HG02885 (cell line): ENCODE results near the gene TNN.
"Not testable (repeated sequence)": the region's sequence is repeated elsewhere in the genome, so short reads cannot be mapped to it uniquely, and the experiment has no call there.

Experiments used
- ATAC-seq: cut with Tn5 transposase; IDR thresholded peaks from one replicate; pipeline ENCODE4 v1.9.1; 2021; ENCODE audit warnings: mild to moderate bottlenecking; ENCODE audit not compliant: unreplicated experiment, poor library complexity

The TNN gene

GRCh38 chr1:175067362-175068106 lies at the start of gene TNN:
TSS of gene TNN (plus strand) at chr1:175067833. CDS start at chr1:175077419, 9,586 bp downstream.
- no peak for ATAC-seq

DNA sequence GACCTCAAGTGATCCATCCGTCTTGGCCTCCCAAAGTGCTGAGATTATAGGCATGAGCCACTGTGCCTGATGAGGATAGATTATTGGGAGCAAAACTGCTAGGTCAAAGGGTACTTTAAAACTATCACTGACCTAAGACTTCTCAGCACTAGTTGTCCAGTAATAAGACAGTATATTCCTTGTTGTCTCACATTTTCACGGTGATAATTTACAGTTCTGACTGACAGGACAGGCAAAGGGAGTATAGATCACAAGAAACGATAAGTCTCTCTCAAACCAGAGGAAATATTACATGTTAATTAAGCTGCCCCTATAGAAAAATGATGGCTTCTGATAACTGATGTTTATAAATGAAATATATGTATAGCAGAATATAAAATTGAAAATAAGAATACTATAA lies 48.1 kb upstream of the TNN start:
- ATAC-seq: no peak

GRCh38 chr1:175023043-175023921 lies 44.4 kb upstream of the TNN start, which contains the start of gene MRPS14:
TSS of gene MRPS14 (minus strand) at chr1:175023425. CDS start at chr1:175023408, 17 bp downstream.
- ATAC-seq: peak; percentile 93

DNA sequence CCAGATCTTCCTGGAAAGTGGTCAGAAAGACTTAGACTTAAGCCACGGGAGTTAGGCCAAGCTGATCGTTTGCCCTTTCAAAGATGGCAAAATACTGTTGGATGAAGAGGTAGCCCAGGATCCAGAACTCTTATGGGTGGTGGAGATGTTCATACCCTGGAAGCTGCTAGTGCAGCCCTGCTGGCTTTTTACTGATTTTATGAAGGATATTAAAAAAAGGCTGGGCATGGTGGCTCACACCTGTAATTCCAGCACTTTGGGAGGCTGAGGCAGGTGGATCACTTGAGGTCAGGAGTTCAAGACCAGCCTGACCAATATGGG lies 43.8 kb upstream of the TNN start:
- ATAC-seq: peak; percentile 7

GRCh38 chr1:175024773-175025172 lies 42.9 kb upstream of the TNN start:
- no peak for ATAC-seq

GRCh38 chr1:175033953-175034352 lies 33.7 kb upstream of the TNN start:
- no peak for ATAC-seq

GRCh38 chr1:175034775-175035174 lies 32.9 kb upstream of the TNN start:
- ATAC-seq: no peak

DNA sequence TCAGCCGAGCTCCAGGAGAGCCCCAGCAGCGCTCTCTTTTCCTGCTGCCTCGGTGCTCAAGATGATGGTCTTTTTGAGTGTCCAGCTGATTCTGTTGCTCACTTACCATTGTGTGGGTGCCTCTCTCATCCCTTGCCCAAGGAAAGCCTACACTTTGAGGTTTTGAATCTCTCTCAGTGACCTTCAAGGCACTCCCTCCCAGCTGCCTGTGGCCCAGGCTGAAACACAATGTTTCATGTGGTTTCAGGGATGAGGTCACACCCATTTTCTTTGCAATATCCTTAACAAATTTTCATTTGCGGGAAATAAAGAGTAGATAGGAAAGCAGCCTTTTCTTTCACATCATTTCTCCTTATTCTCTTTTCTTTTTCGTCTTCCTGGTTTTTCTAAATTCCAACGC lies 31.8 kb upstream of the TNN start:
- no peak for ATAC-seq

- ATAC-seq: no peak
Observed at GRCh38 chr1:175036476-175036875, 31.2 kb upstream of the TNN start.

GRCh38 chr1:175037416-175037815 lies 30.2 kb upstream of the TNN start:
- ATAC-seq: no peak

DNA sequence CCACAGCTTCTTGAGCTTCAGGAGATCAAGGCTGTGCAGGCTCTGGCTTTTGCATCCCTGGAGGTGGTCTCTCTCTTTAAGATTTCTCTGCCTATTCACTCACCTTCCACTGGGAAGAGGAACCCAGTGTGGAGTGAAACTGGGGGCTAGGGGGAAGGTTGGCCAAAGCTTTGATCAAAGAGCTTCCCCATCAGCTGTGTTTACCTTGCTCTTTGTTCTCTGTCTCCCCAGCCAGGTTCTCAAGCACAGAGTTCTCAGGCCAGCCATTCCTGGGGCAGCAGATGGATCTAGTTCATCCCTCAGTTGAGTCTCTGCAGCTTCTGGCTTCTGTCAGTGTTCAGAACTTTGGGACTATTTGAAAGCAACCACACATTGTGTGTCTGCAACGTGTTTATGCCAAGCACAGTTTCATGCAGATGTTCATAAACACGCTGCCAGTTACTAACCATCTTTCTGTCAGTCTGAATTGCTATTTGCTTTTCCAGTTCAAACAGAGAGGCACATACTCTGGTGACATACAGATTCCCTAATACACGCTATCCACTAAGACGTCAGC lies 27.2 kb upstream of the TNN start:
- ATAC-seq: no peak

DNA sequence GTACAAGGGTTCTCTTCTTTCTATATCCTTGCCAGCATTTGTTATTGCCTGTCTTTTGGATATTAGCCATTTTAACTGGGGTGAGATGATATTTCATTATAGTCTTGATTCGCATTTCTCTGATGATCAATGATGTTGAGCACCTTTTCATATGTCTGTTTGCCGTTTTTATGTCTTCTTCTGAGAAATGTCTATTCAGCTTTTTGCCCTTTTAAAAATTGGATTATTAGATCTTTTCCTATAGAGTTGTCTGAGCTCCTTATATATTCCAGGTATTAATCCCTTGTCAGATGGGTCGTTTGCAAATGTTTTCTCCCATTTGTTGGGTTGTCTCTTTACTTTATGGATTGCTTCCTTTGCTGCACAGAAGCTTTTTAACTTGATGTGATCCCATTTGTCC lies 25.0 kb upstream of the TNN start:
- ATAC-seq: no peak

GRCh38 chr1:175043824-175044223 lies 23.8 kb upstream of the TNN start:
- ATAC-seq: no peak

GRCh38 chr1:175044591-175044990 lies 23.0 kb upstream of the TNN start:
- ATAC-seq: not testable (repeated sequence)

- ATAC-seq: no peak
Observed at GRCh38 chr1:175045097-175045496, 22.5 kb upstream of the TNN start.

GRCh38 chr1:175045519-175045918 lies 22.1 kb upstream of the TNN start:
- ATAC-seq: no peak

DNA sequence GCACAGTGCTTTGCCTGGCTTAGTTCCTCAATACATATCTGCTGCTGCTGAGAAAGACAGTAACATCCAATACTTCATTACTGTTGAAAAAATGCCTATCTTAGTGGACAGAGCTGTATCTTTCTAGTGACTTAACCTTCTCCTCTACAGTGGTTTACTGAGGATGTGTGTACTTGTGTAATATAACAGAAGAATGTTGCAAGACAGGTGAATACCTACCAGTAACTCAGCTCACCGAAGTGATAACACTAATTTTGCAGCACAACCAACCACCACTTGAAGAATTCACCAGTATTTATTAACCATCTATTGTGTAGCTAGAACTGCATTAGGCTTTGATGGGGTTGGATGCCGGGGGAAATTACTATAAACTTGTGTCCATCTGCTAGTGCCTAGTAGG lies 16.6 kb upstream of the TNN start:
- ATAC-seq: no peak

DNA sequence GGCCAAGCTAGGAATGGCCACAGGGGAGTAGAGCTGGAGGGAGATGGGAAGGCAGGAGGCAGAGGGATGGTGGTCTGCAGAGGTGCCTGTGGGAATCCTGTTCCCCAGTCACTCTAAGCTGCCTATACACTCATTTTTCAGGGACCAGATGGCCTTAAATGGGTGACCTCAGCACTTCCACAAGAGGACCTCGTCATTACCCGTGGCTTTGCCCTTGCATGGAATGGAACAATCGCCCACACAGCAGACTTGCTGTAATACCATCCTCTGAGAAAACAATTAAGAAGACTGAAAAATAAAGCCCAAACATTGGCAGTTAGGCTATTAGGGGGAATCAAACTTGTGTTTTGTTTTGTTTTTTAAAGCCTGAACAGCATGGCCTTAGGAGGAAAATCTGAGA lies 12.9 kb upstream of the TNN start:
- ATAC-seq: no peak

DNA sequence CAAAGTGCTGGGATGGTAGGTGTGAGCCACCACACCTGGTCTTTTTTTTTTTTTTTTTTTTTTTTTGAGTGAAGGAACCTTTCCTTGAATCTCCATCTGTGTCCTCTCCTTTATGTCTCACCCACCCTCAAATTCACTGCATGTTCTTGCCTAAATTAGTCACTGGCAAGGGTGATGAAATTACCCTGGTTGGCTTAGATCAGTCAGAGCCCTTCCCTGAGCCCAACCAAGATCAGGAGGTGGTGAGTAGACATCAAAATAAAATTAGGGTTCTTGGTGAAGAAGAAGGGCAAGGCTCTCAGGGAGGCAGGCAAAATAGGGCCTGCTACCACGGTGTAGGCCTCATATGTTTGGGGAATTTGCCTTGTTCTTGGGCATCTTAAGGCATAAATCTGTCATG lies 5.3 kb upstream of the TNN start:
- ATAC-seq: no peak

DNA sequence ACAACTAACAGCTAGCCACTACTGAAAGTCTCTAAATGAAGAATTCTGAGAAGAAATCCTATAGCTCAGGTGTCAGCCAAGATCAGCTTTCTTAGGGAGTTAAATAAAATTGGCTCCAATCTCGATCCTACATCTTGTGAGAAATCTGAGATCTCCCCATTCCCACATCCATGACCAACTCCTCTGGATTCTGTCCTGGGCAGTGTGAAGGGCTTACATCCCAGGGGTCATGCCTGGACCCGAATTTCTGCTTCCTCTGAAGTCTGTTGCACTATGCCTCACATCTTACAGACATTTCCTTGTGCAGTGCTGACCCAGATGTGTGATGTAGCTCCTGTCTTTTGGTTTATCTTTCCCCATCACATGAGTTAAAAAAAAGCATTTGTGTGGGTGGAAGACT lies 4.8 kb upstream of the TNN start:
- ATAC-seq: no peak

- no peak for ATAC-seq
Observed at GRCh38 chr1:175070818-175071217, 3.2 kb downstream of the TNN start.
